ENCODE measurements around the gene LRPAP1. TPM values are rescaled to one million over a fixed set of nuclear protein-coding genes. Genes with fewer than 3 reads are reported as not detected.

The LRPAP1 gene
- total RNA-seq, 4 donors from 2014 or later, result 65.0 to 131 (median 100) TPM

DNA sequence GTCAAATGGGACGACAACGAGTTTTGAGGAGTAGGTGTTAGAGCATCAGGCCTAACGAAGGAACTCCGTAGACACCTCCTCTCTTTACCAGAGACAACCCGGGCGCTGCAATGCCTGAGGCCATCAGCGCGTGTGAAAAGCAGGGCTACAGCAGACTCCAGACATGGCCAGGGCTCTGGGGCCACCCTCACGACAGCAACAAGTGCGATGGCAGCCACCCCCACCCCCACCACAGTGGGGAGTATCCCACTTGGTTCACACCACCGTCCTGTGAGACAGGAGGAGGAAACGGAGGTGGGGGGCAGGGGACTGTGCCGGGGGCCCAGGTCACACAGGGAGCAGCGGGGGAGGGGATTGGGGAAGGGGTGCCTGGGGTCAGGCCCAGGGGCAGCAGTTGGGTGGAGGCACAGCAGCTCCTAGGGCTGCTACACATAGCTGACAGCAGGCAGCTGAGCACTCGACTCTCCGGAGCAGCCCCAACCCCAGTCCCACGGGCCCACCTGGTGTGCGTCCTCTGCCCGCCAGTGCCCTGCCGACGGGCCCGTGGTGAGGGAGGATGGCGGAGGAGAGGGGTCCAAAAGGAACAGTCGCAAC is 8.5 kb downstream of the LRPAP1 start:
- intact Hi-C loops (cut with DNase I; ENCODE audit: low total_unique reads), result no loop called here
- no peak for ATAC-seq
- Histone ChIP-seq H3K27me3 (no peaks in the 10 kb centered on the region), H3K4me1 (no peaks in the 10 kb centered on the region), H3K9me3 (no peaks in the 10 kb centered on the region), H3K4me3 (no peak overlapping the region), H3K27ac (no peak overlapping the region), H3K36me3 (peaks cover 0 to 60% of the 10 kb centered on the region in 2 donors)
- in situ Hi-C loops (cut with MboI; ENCODE audit: low sequenced_read_pairs in 4 of 4), result no loop called here
- DNase-seq, result no peak
- TF ChIP-seq POLR2A (IDR thresholded peaks at IDR 0.05), result no peak
- TF ChIP-seq, protein P1, sequence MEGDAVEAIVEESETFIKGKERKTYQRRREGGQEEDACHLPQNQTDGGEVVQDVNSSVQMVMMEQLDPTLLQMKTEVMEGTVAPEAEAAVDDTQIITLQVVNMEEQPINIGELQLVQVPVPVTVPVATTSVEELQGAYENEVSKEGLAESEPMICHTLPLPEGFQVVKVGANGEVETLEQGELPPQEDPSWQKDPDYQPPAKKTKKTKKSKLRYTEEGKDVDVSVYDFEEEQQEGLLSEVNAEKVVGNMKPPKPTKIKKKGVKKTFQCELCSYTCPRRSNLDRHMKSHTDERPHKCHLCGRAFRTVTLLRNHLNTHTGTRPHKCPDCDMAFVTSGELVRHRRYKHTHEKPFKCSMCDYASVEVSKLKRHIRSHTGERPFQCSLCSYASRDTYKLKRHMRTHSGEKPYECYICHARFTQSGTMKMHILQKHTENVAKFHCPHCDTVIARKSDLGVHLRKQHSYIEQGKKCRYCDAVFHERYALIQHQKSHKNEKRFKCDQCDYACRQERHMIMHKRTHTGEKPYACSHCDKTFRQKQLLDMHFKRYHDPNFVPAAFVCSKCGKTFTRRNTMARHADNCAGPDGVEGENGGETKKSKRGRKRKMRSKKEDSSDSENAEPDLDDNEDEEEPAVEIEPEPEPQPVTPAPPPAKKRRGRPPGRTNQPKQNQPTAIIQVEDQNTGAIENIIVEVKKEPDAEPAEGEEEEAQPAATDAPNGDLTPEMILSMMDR (IDR thresholded peaks at IDR 0.05 in 4 of 5, conservative IDR thresholded peaks at IDR 0.05 in 1 of 5), result no peak

DNA sequence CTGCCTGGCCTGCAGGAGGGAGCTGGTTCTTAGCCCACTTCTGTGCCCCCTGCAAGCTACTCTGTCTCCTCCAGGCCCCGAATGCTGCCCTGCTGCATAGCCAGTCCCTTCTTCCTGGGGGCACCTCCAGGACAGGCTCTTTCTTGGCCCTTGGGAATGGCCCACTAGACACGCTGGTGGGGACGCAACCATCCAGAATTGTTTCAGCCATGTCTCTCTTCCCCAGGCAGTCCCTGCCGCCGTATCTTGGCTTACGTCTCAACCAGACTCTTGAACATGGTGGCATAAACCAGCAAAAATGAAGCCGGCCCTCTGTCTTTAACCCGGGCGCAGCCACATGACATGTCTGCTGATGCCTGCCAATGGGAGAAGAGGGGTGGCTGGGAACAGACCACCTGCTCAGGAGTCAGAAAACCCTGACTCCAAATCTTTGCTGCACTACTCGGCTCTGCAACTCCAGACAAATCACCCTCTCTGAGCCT is 9.0 kb downstream of the LRPAP1 start:
- in situ Hi-C loops (cut with MboI; ENCODE audit: low sequenced_read_pairs in 4 of 4) (no loop called here), intact Hi-C loops (cut with DNase I; ENCODE audit: low total_unique reads) (no loop called here)
- Histone ChIP-seq H3K4me1 (no peaks in the 10 kb centered on the region), H3K27me3 (no peaks in the 10 kb centered on the region), H3K36me3 (peaks cover 0 to 65% of the 10 kb centered on the region in 2 donors), H3K9me3 (no peaks in the 10 kb centered on the region), H3K4me3 (no peak overlapping the region), H3K27ac (no peak overlapping the region)
- DNase-seq (no peak), ATAC-seq (no peak)
- no peak for TF ChIP-seq POLR2A (IDR thresholded peaks at IDR 0.05)
- TF ChIP-seq, protein P1 (IDR thresholded peaks at IDR 0.05 in 4 of 5, conservative IDR thresholded peaks at IDR 0.05 in 1 of 5), result no peak

DNA sequence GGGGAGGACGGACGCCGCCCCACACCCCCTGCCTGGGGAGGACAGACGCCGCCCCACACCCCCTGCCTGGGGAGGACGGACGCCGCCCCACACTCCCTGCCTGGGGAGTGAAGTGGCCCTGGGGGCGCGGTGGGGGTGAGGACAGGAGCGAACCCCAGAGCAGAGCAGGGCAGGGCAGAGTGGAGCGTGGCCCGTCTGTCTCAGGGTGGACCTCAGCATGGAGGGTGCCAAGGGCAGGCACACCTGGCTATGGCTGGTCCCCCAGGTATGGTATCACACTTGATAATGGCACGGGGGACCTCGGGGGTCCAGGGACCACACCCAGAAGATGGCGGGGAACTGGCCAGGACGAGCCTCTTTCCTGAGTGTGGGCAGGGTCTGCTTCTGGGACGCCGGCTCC is 9.6 kb downstream of the LRPAP1 start:
- Histone ChIP-seq H3K4me3 (no peak overlapping the region), H3K27ac (no peak overlapping the region), H3K36me3 (peaks cover 0 to 70% of the 10 kb centered on the region in 2 donors), H3K27me3 (no peaks in the 10 kb centered on the region), H3K4me1 (no peaks in the 10 kb centered on the region), H3K9me3 (no peaks in the 10 kb centered on the region)
- TF ChIP-seq, protein P1 (IDR thresholded peaks at IDR 0.05 in 4 of 5, conservative IDR thresholded peaks at IDR 0.05 in 1 of 5), result no peak
- no peak for TF ChIP-seq POLR2A (IDR thresholded peaks at IDR 0.05)
- no peak for ATAC-seq
- intact Hi-C loops (cut with DNase I; ENCODE audit: low total_unique reads), result no loop called here
- in situ Hi-C loops (cut with MboI; ENCODE audit: low sequenced_read_pairs in 4 of 4), result no loop called here
- no peak for DNase-seq

DNA sequence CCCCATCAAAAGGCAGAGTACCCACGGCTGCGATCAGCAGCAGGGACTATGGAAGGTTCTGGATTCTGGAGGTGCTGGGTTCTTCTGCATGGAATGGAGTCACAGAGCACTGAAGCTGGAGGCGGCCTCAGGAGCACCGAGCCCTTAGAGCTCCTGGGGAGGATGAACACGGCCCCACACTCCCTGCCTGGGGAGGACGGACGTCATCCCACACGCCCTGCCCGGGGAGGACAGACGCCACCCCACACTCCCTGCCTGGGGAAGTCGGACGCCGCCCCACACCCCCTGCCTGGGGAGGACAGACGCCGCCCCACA is 9.9 kb downstream of the LRPAP1 start:
- H3K27ac ChIP-seq, result no peak overlapping the region
- no peak for DNase-seq
- ATAC-seq, result no peak
- H3K27me3 ChIP-seq, result no peaks in the 10 kb centered on the region
- in situ Hi-C loops (cut with MboI; ENCODE audit: low sequenced_read_pairs in 4 of 4), result no loop called here
- TF ChIP-seq, protein P1 (IDR thresholded peaks at IDR 0.05 in 4 of 5, conservative IDR thresholded peaks at IDR 0.05 in 1 of 5), result no peak
- no peak for TF ChIP-seq POLR2A (IDR thresholded peaks at IDR 0.05)
- H3K36me3 ChIP-seq, result peaks cover 0 to 74% of the 10 kb centered on the region in 2 donors
- H3K4me3 ChIP-seq, result no peak overlapping the region
- no peaks in the 10 kb centered on the region for H3K4me1 ChIP-seq
- H3K9me3 ChIP-seq, result no peaks in the 10 kb centered on the region
- intact Hi-C loops (cut with DNase I; ENCODE audit: low total_unique reads), result no loop called here
